ENCODE measurements around the gene HAL. TPM values are rescaled to one million over a fixed set of nuclear protein-coding genes. Genes with fewer than 3 reads are reported as not detected.

Gene HAL
- total and polyA plus RNA-seq, 4 donors, result 62.4 to 174 (median 119) TPM

DNA sequence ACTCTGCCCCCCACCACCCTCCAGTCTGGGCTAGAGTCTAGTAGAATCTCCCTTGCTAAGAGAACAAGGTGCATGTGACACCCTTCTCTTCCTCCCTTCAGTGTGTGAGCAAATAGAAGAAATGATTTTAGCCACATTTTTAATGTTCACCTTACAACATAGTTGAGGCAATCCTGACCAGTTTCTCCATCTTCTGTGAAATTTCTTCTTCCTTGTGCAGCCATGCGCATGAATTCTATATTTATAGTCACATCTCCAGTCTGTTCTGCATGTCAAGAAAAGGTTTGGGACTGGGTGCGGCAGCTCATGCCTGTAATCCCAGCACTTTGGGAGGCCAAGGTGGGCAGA, 48.8 kb upstream of the HAL start (continued):
- TF ChIP-seq, protein P1, sequence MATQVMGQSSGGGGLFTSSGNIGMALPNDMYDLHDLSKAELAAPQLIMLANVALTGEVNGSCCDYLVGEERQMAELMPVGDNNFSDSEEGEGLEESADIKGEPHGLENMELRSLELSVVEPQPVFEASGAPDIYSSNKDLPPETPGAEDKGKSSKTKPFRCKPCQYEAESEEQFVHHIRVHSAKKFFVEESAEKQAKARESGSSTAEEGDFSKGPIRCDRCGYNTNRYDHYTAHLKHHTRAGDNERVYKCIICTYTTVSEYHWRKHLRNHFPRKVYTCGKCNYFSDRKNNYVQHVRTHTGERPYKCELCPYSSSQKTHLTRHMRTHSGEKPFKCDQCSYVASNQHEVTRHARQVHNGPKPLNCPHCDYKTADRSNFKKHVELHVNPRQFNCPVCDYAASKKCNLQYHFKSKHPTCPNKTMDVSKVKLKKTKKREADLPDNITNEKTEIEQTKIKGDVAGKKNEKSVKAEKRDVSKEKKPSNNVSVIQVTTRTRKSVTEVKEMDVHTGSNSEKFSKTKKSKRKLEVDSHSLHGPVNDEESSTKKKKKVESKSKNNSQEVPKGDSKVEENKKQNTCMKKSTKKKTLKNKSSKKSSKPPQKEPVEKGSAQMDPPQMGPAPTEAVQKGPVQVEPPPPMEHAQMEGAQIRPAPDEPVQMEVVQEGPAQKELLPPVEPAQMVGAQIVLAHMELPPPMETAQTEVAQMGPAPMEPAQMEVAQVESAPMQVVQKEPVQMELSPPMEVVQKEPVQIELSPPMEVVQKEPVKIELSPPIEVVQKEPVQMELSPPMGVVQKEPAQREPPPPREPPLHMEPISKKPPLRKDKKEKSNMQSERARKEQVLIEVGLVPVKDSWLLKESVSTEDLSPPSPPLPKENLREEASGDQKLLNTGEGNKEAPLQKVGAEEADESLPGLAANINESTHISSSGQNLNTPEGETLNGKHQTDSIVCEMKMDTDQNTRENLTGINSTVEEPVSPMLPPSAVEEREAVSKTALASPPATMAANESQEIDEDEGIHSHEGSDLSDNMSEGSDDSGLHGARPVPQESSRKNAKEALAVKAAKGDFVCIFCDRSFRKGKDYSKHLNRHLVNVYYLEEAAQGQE (IDR thresholded peaks at IDR 0.05), result no peak
- no peak for TF ChIP-seq HNF4G (IDR thresholded peaks at IDR 0.05)

DNA sequence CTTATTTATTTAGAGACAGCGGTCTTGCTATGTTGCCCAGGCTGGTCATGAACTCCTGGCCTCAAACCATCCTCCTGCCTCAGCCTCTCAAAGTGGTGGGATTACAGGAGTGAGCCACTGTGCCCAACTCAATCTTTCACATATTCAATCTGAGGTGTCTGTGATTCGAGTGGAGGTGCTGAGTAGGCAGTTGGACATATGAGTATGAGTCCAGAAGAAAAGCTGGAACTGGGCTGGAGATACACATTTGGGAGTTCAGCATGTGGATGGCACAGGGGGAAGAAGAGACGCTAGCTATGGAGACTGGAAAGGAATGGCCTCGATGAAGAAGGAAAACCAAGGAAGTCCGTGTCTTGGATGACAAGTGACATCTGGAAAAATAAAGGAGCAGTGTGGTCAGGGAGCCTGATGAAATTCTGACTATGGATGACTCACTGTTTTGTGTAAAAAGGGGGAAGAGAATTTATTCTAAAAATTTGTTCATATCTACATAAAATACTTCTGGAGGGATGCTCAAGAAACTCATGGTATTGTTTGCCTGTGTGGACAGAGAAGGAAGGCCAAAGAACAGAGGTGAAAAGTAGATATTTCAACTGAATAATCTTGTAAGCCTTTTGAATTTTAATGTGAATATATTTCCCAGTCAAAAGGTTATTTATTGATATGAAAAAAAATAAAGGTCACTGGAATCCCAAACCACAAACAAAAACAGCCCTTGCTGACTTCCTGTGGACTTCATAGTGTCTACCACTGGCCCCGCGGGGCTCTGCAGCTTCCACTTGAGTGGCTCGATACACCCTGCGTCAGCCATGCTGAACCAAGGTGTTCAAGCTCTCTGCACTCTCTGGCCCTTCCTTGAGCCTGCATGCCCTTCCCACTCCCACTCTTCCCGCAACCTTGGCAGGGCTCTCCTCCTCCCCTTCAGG, 48.1 kb upstream of the HAL start:
- DNase-seq (ENCODE audit: low spot score), result no peak
- H3K4me1 ChIP-seq (ENCODE audit: control insufficient read depth in 4 of 4, insufficient read depth in 4 of 4, low read length in 3 of 4), result peaks cover 8 to 28% (median 26%) of the 10 kb centered on the region in 4 donors
- TF ChIP-seq JUND (IDR thresholded peaks at IDR 0.05) (no peak), NR2F2 (IDR thresholded peaks at IDR 0.05) (no peak), YY1 (IDR thresholded peaks at IDR 0.05) (no peak)
- TF ChIP-seq, protein P2, sequence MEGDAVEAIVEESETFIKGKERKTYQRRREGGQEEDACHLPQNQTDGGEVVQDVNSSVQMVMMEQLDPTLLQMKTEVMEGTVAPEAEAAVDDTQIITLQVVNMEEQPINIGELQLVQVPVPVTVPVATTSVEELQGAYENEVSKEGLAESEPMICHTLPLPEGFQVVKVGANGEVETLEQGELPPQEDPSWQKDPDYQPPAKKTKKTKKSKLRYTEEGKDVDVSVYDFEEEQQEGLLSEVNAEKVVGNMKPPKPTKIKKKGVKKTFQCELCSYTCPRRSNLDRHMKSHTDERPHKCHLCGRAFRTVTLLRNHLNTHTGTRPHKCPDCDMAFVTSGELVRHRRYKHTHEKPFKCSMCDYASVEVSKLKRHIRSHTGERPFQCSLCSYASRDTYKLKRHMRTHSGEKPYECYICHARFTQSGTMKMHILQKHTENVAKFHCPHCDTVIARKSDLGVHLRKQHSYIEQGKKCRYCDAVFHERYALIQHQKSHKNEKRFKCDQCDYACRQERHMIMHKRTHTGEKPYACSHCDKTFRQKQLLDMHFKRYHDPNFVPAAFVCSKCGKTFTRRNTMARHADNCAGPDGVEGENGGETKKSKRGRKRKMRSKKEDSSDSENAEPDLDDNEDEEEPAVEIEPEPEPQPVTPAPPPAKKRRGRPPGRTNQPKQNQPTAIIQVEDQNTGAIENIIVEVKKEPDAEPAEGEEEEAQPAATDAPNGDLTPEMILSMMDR (IDR thresholded peaks at IDR 0.05; ENCODE audit: low read depth, low read length, missing input control), result no peak
- TF ChIP-seq, protein P3, sequence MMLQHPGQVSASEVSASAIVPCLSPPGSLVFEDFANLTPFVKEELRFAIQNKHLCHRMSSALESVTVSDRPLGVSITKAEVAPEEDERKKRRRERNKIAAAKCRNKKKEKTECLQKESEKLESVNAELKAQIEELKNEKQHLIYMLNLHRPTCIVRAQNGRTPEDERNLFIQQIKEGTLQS (IDR thresholded peaks at IDR 0.05), result no peak
- no peak overlapping the region for H3K27ac ChIP-seq (ENCODE audit: low read depth in 1 of 2, low read length in 2 of 2)
- no peaks in the 10 kb centered on the region for H3K27me3 ChIP-seq (ENCODE audit: control insufficient read depth in 4 of 4, insufficient read depth in 4 of 4, low read length in 3 of 4)
- H3K9me3 ChIP-seq (ENCODE audit: control insufficient read depth in 4 of 4, low read length in 3 of 4), result no peaks in the 10 kb centered on the region
- H3K36me3 ChIP-seq (ENCODE audit: control insufficient read depth in 4 of 4, insufficient read depth in 3 of 4, low read depth in 1 of 4, low read length in 3 of 4), result no peaks in the 10 kb centered on the region
- H3K4me3 ChIP-seq (ENCODE audit: low read depth in 1 of 3, low read length in 3 of 3), result no peak overlapping the region
- no peak overlapping the region for H3K9ac ChIP-seq (ENCODE audit: low read depth in 1 of 2, low read length in 2 of 2)
- WGBS, result 78% methylated on average over 10 of the region's 10 CpGs

DNA sequence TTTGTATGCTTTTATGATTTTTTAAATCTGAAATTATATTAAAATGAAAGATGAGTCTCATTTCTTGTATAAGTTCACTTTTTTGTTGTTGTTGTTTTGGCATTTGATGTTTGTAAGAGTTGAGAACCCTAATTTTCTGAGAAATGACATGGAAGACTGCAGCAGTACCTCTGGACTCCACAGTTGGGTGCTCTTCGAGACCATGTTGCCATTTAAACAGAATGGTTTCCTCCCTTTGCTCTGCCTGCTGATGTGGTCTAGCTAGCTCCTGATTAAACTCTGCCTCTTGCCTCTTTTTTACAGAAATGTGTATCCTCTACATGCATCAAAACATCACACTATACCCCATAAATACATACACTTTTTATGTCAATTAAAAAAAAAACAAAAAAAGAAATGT, 45.0 kb upstream of the HAL start:
- WGBS, result 98% methylated on average over 1 of the region's 1 CpG
- DNase-seq (ENCODE audit: low spot score), result no peak
- H3K4me3 ChIP-seq (ENCODE audit: low read depth in 1 of 3, low read length in 3 of 3), result no peak overlapping the region
- no peaks in the 10 kb centered on the region for H3K36me3 ChIP-seq (ENCODE audit: control insufficient read depth in 4 of 4, insufficient read depth in 3 of 4, low read depth in 1 of 4, low read length in 3 of 4)
- no peak overlapping the region for H3K9ac ChIP-seq (ENCODE audit: low read depth in 1 of 2, low read length in 2 of 2)
- no peaks in the 10 kb centered on the region for H3K27me3 ChIP-seq (ENCODE audit: control insufficient read depth in 4 of 4, insufficient read depth in 4 of 4, low read length in 3 of 4)
- H3K4me1 ChIP-seq (ENCODE audit: control insufficient read depth in 4 of 4, insufficient read depth in 4 of 4, low read length in 3 of 4), result peaks cover 0 to 1% (median under 1%) of the 10 kb centered on the region in 4 donors
- no peaks in the 10 kb centered on the region for H3K9me3 ChIP-seq (ENCODE audit: control insufficient read depth in 4 of 4, low read length in 3 of 4)
- no peak overlapping the region for H3K27ac ChIP-seq (ENCODE audit: low read depth in 1 of 2, low read length in 2 of 2)
- TF ChIP-seq FOXA1 (IDR thresholded peaks at IDR 0.05) (no peak), RAD21 (IDR thresholded peaks at IDR 0.05) (no peak)
